Cardiac muscle cell (in vitro differentiated cells and primary cell): Measurements from ENCODE around the gene RPS17. TPM values are rescaled to one million over a fixed set of nuclear protein-coding genes. Genes with fewer than 3 reads are reported as not detected.
A peak's percentile ranks its signal among the peaks of the same experiment; 100 is the strongest.

Source experiments
- DNase-seq, 2 donors: peaks; one replicate each; pipeline versions ENCODE4 v3.0.0 to v3.0.0-alpha.2; 2010 to 2017; ENCODE audit warnings: low read depth in 1 of 2, low spot score in 1 of 2
- H3K27ac ChIP-seq: fragments of 200-600 bp; sonication (generic); 2 replicates; pipeline ENCODE4 v1.5.1; 2016
- H3K27me3 ChIP-seq: fragments of 200-600 bp; sonication (generic); 2 replicates; pipeline ENCODE4 v1.6.0; 2016; ENCODE audit warnings: control low read depth
- H3K36me3 ChIP-seq: fragments of 200-600 bp; sonication (generic); 2 replicates; pipeline ENCODE4 v1.5.1; 2016; ENCODE audit warnings: control low read depth
- H3K4me1 ChIP-seq: fragments of 200-600 bp; sonication (generic); 2 replicates; pipeline ENCODE4 v1.8.1; 2017; ENCODE audit warnings: low read depth, mild to moderate bottlenecking, mixed run types
- H3K4me3 ChIP-seq: fragments of 200-600 bp; sonication (generic); 2 replicates; pipeline ENCODE4 v1.5.1; 2016; ENCODE audit warnings: mild to moderate bottlenecking
- H3K9me3 ChIP-seq: fragments of 200-600 bp; sonication (generic); 2 replicates; pipeline ENCODE4 v1.5.1; 2017; ENCODE audit warnings: low read depth, mild to moderate bottlenecking, control low read depth
- CTCF ChIP-seq: IDR thresholded peaks from 2 replicates; pipeline ENCODE4 v1.5.1; 2012; ENCODE audit warnings: low read depth, mild to moderate bottlenecking, low read length
- polyA plus RNA-seq: library from polyadenylated mRNA; unstranded; fragments of >200 nt; fragmentation: Nextera tagmentation; extraction: Ambion mirVana; gene quantifications from 2 replicates; pipeline ENCODE4 v1.2.1, GENCODE V29; 2016
- total RNA-seq: library from RNA; depleted of rRNA; stranded (reverse); fragments of >200 nt; gene quantifications from 2 replicates; pipeline ENCODE4 v1.2.3, GENCODE V29; 2016

The RPS17 gene
- total and polyA plus RNA-seq, 2 experiments from 2014 or later, result 596 to 1,419 TPM

- no peaks in the 10 kb centered on the region for H3K36me3 ChIP-seq
- H3K4me3 ChIP-seq, result no peak overlapping the region
- no peaks in the 10 kb centered on the region for H3K4me1 ChIP-seq
- no peaks in the 10 kb centered on the region for H3K9me3 ChIP-seq
- TF ChIP-seq CTCF, result no peak
- DNase-seq, result no peak
- no peak overlapping the region for H3K27ac ChIP-seq
- peaks cover 2% of the 10 kb centered on the region for H3K27me3 ChIP-seq
Observed at GRCh38 chr15:82572986-82573385, 32.7 kb upstream of the RPS17 start.

- H3K27me3 ChIP-seq, result peaks cover 2% of the 10 kb centered on the region
- H3K9me3 ChIP-seq, result no peaks in the 10 kb centered on the region
- no peaks in the 10 kb centered on the region for H3K36me3 ChIP-seq
- no peak for TF ChIP-seq CTCF
- DNase-seq, result peak in 1 of 2 donors; percentile 12
- no peak overlapping the region for H3K4me3 ChIP-seq
- no peak overlapping the region for H3K27ac ChIP-seq
- H3K4me1 ChIP-seq, result no peaks in the 10 kb centered on the region
Observed at GRCh38 chr15:82572311-82572710, 32.1 kb upstream of the RPS17 start.

GRCh38 chr15:82571722-82572222 is 31.5 kb upstream of the RPS17 start:
- Histone ChIP-seq H3K4me1 (no peaks in the 10 kb centered on the region), H3K4me3 (peak overlapping the region; percentile 4), H3K36me3 (no peaks in the 10 kb centered on the region), H3K27ac (no peak overlapping the region), H3K27me3 (peaks cover 2% of the 10 kb centered on the region), H3K9me3 (no peaks in the 10 kb centered on the region)
- no peak for TF ChIP-seq CTCF
- DNase-seq, result peak; percentile 46 to 82

- no peak for TF ChIP-seq CTCF
- DNase-seq, result peak in 1 of 2 donors; percentile 27
Observed at GRCh38 chr15:82570721-82571508, 30.7 kb upstream of the RPS17 start.

GRCh38 chr15:82569834-82570233 is 29.6 kb upstream of the RPS17 start:
- Histone ChIP-seq H3K4me3 (no peak overlapping the region), H3K27ac (no peak overlapping the region), H3K27me3 (no peaks in the 10 kb centered on the region), H3K9me3 (no peaks in the 10 kb centered on the region), H3K36me3 (no peaks in the 10 kb centered on the region), H3K4me1 (no peaks in the 10 kb centered on the region)
- no peak for TF ChIP-seq CTCF
- no peak for DNase-seq

More at GRCh38 chr15:82570721-82571508, 30.7 kb upstream of the RPS17 start:
- no peaks in the 10 kb centered on the region for H3K36me3 ChIP-seq
- no peak overlapping the region for H3K27ac ChIP-seq
- H3K4me3 ChIP-seq, result no peak overlapping the region
- H3K4me1 ChIP-seq, result no peaks in the 10 kb centered on the region
- H3K27me3 ChIP-seq, result no peaks in the 10 kb centered on the region
- no peaks in the 10 kb centered on the region for H3K9me3 ChIP-seq
